Activated naive CD4-positive, alpha-beta T cell treated with anti-CD3 and anti-CD28 coated beads, Interleukin-2, amount 50 U/mL, for 24 hours (primary cell): ENCODE data around the gene UBP1.
"Not testable (repeated sequence)": the region's sequence is repeated elsewhere in the genome, so short reads cannot be mapped to it uniquely, and the experiment has no call there.

ENCODE experiments used
- H3K27ac Mint-ChIP-seq: one replicate; pipeline ENCODE4 v1.8.0; 2021; ENCODE audit warnings: mild to moderate bottlenecking, mixed read lengths
- H3K27me3 Mint-ChIP-seq: one replicate; pipeline ENCODE4 v1.8.0; 2021; ENCODE audit warnings: mixed read lengths
- H3K36me3 Mint-ChIP-seq: one replicate; pipeline ENCODE4 v1.8.0; 2021; ENCODE audit warnings: mixed read lengths
- H3K4me1 Mint-ChIP-seq: one replicate; pipeline ENCODE4 v1.8.0; 2021; ENCODE audit warnings: mixed read lengths
- H3K4me3 Mint-ChIP-seq: one replicate; pipeline ENCODE4 v1.8.0; 2021; ENCODE audit warnings: mild to moderate bottlenecking, mixed read lengths
- H3K9me3 Mint-ChIP-seq: one replicate; pipeline ENCODE4 v1.8.0; 2021; ENCODE audit warnings: mixed read lengths

The UBP1 gene

GRCh38 chr3:33420966-33421365 is 19.2 kb downstream of the UBP1 start:
- Mint-ChIP-seq H3K9me3 (no peaks in the 10 kb centered on the region), H3K27ac (no peak overlapping the region)

GRCh38 chr3:33419948-33420347 is 20.3 kb downstream of the UBP1 start:
- no peaks in the 10 kb centered on the region for H3K27me3 Mint-ChIP-seq
- H3K4me1 Mint-ChIP-seq = peaks cover 22% of the 10 kb centered on the region
- H3K27ac Mint-ChIP-seq = no peak overlapping the region
- H3K9me3 Mint-ChIP-seq = no peaks in the 10 kb centered on the region
- H3K4me3 Mint-ChIP-seq = no peak overlapping the region
- H3K36me3 Mint-ChIP-seq = peaks cover 20% of the 10 kb centered on the region

More at GRCh38 chr3:33420966-33421365, 19.2 kb downstream of the UBP1 start:
- Mint-ChIP-seq H3K27me3 (no peaks in the 10 kb centered on the region), H3K4me1 (peaks cover 29% of the 10 kb centered on the region), H3K4me3 (no peak overlapping the region), H3K36me3 (peaks cover 20% of the 10 kb centered on the region)

DNA sequence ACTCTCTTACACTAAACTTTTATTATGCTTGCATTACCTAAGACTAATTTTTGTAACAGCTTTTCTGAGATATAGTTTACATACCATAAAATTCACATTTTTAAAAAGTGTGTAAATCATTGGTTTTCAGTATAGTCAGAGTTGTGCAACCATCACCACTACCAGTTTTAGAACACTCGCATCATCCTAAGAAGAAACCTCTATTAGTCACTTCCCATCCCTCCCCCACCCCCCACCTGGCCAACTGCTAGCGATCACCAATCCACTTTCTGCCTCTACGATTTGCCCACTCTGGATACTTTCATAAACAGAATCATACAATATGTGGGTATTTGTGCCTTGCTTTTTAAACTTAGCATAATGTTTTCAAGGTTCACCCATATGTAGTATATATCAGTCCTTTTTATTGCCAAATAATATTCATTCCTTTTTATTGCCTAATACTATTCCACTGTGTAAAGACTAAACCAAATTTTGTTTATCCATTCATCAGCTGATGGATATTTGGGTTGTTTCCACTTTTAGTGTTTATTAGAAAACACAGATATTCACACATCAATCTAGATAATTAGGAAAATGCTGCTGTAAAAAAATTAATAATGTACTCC is 23.0 kb downstream of the UBP1 start:
- Mint-ChIP-seq H3K4me1 (peaks cover 19% of the 10 kb centered on the region), H3K27ac (peak overlapping the region; percentile 57), H3K27me3 (no peaks in the 10 kb centered on the region), H3K9me3 (no peaks in the 10 kb centered on the region), H3K4me3 (no peak overlapping the region), H3K36me3 (peaks cover 28% of the 10 kb centered on the region)

- not testable (repeated sequence) for H3K4me3 Mint-ChIP-seq, H3K27ac Mint-ChIP-seq, H3K4me1 Mint-ChIP-seq, H3K27me3 Mint-ChIP-seq, H3K9me3 Mint-ChIP-seq
- H3K36me3 Mint-ChIP-seq = peaks cover 24% of the 10 kb centered on the region
These were observed 29.4 kb downstream of the UBP1 start for GRCh38 chr3:33410816-33411215.

DNA sequence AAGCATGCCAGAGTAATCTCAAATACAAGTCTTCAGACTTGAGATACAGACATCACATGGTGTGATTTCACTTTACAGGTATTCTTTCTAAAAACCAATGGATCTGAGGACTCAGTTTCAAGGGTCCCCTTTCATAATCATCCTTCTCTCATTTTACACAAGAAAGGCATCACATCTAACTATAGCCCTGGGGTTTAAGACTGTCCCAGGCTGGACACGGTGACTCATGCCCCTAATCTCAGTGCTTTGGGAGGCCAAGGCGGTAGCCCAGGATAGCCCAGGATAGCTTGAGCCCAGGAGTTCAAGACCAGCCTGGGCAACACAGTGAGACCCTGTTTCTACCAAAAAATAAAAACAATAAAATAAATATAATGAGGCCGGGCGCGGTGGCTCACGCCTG is 36.4 kb downstream of the UBP1 start:
- Mint-ChIP-seq H3K4me3 (no peak overlapping the region), H3K27ac (no peak overlapping the region), H3K36me3 (peaks cover 14% of the 10 kb centered on the region), H3K4me1 (no peaks in the 10 kb centered on the region), H3K27me3 (no peaks in the 10 kb centered on the region), H3K9me3 (no peaks in the 10 kb centered on the region)

GRCh38 chr3:33402936-33403335 is 37.3 kb downstream of the UBP1 start:
- Mint-ChIP-seq H3K4me1 (no peaks in the 10 kb centered on the region), H3K27ac (no peak overlapping the region), H3K27me3 (no peaks in the 10 kb centered on the region), H3K36me3 (peaks cover 16% of the 10 kb centered on the region), H3K9me3 (no peaks in the 10 kb centered on the region), H3K4me3 (no peak overlapping the region)

- H3K27ac Mint-ChIP-seq = no peak overlapping the region
- no peaks in the 10 kb centered on the region for H3K9me3 Mint-ChIP-seq
These were observed 38.4 kb downstream of the UBP1 start for GRCh38 chr3:33401781-33402180.

GRCh38 chr3:33398410-33398809 is 41.8 kb downstream of the UBP1 start:
- no peaks in the 10 kb centered on the region for H3K4me1 Mint-ChIP-seq
- peaks cover 17% of the 10 kb centered on the region for H3K36me3 Mint-ChIP-seq
- H3K27ac Mint-ChIP-seq = no peak overlapping the region
- H3K9me3 Mint-ChIP-seq = no peaks in the 10 kb centered on the region
- H3K27me3 Mint-ChIP-seq = no peaks in the 10 kb centered on the region
- H3K4me3 Mint-ChIP-seq = no peak overlapping the region

More at GRCh38 chr3:33401781-33402180, 38.4 kb downstream of the UBP1 start:
- Mint-ChIP-seq H3K36me3 (peaks cover 18% of the 10 kb centered on the region), H3K4me3 (no peak overlapping the region), H3K4me1 (no peaks in the 10 kb centered on the region), H3K27me3 (no peaks in the 10 kb centered on the region)

DNA sequence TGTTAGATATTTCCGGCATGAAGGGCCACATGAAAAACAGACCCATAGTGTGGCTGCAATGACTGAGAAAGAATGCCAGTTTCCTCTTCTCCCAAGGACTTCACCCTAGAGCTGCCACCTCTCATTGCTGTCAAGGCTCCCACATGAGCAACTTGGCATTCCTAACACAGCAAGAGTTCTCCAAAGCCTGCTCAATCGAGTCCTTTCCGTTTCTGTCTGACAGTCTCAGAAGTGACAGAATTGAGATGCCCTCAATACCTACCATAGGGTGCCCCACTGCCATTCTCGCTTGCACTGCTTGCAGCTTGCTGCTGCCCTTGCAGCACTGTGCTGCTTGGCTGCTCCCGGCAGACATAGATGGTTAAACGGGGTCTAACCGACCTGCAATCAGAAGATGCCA is 44.3 kb downstream of the UBP1 start:
- H3K4me3 Mint-ChIP-seq = no peak overlapping the region
- H3K9me3 Mint-ChIP-seq = no peaks in the 10 kb centered on the region
- H3K36me3 Mint-ChIP-seq = peaks cover 20% of the 10 kb centered on the region
- no peaks in the 10 kb centered on the region for H3K27me3 Mint-ChIP-seq
- H3K27ac Mint-ChIP-seq = no peak overlapping the region
- no peaks in the 10 kb centered on the region for H3K4me1 Mint-ChIP-seq

DNA sequence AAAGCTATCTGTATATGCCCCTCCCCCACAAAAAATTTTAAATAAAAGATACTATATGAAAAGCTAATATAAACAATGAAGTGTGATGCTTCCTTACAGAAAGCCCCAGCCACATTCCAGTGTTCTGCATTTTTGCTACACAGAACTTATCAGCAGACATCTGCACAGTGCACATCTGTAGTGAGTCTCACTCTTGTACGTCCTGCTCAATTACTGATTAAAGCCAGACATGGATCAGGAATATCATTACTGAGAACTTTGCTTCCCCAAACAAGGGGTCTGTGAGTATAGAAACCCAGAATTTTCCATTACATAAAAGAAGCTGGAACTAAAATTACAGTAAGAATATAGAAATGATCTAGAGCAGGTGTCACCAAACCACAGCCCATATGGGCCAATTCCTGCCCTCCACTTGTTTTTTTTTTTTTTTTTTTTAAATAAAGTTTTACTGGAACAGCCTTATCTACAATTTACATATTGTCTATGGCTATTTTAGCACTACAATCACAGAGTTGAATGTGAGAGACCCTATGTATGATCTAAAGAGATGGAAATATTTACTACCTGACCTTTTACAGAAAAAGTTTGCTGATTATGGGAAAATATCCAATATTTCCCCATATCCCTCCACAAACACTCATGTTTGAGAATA is 45.7 kb downstream of the UBP1 start:
- Mint-ChIP-seq H3K27ac (no peak overlapping the region), H3K27me3 (no peaks in the 10 kb centered on the region), H3K4me3 (no peak overlapping the region), H3K36me3 (peaks cover 19% of the 10 kb centered on the region), H3K4me1 (no peaks in the 10 kb centered on the region), H3K9me3 (no peaks in the 10 kb centered on the region)

GRCh38 chr3:33392703-33393125 is 47.5 kb downstream of the UBP1 start:
- no peak overlapping the region for H3K27ac Mint-ChIP-seq
- no peaks in the 10 kb centered on the region for H3K9me3 Mint-ChIP-seq
- no peaks in the 10 kb centered on the region for H3K27me3 Mint-ChIP-seq
- no peaks in the 10 kb centered on the region for H3K4me1 Mint-ChIP-seq
- H3K36me3 Mint-ChIP-seq = peaks cover 20% of the 10 kb centered on the region
- H3K4me3 Mint-ChIP-seq = no peak overlapping the region

- H3K27me3 Mint-ChIP-seq = no peaks in the 10 kb centered on the region
- H3K27ac Mint-ChIP-seq = no peak overlapping the region
- H3K4me3 Mint-ChIP-seq = no peak overlapping the region
- no peaks in the 10 kb centered on the region for H3K9me3 Mint-ChIP-seq
- no peaks in the 10 kb centered on the region for H3K4me1 Mint-ChIP-seq
- peaks cover 18% of the 10 kb centered on the region for H3K36me3 Mint-ChIP-seq
These were observed 48.1 kb downstream of the UBP1 start for GRCh38 chr3:33392144-33392543.

- H3K9me3 Mint-ChIP-seq = no peaks in the 10 kb centered on the region
- peaks cover 4% of the 10 kb centered on the region for H3K4me1 Mint-ChIP-seq
- H3K4me3 Mint-ChIP-seq = no peak overlapping the region
- H3K27me3 Mint-ChIP-seq = no peaks in the 10 kb centered on the region
- peaks cover 16% of the 10 kb centered on the region for H3K36me3 Mint-ChIP-seq
- peak overlapping the region; percentile 63 for H3K27ac Mint-ChIP-seq
These were observed 48.8 kb downstream of the UBP1 start for GRCh38 chr3:33391255-33391995.

GRCh38 chr3:33389908-33390307 is 50.3 kb downstream of the UBP1 start:
- H3K27me3 Mint-ChIP-seq = no peaks in the 10 kb centered on the region
- peaks cover 16% of the 10 kb centered on the region for H3K36me3 Mint-ChIP-seq
- H3K27ac Mint-ChIP-seq = no peak overlapping the region
- no peaks in the 10 kb centered on the region for H3K9me3 Mint-ChIP-seq
- H3K4me1 Mint-ChIP-seq = peaks cover 4% of the 10 kb centered on the region
- no peak overlapping the region for H3K4me3 Mint-ChIP-seq

DNA sequence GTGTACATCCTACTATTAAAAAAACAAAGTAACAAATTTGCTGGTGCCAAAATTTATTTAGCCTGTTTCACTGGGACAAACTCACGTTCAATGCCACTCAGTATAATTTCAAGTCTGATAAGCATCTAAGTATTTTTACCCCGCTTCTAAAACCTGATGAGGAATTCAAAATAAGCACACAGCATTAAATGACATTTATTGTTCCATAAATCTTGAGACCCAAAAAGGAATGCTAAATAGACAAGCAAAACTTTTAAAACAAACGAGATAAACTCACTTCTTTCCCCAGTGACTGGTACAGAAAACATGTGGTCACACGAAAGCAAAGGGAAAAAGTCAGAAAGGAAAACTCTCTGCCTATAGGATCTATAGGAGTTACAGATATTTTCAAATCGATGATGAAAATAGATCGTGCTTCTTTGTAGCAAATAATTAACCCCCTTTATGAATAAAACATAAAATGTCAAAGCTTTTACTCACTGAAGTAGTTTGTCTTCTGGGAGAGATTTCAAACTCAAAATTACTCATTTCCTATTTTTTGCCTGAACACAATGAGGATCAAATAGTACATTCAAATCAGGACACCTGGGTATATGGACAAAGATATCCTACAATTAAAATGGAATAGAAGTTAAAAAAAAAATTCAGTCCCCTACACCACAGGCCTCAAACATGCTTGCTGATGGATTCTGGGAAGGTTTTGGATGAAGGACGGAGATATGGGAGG is 51.7 kb downstream of the UBP1 start:
- H3K27me3 Mint-ChIP-seq = no peaks in the 10 kb centered on the region
- no peak overlapping the region for H3K4me3 Mint-ChIP-seq
- H3K36me3 Mint-ChIP-seq = peaks cover 16% of the 10 kb centered on the region
- H3K4me1 Mint-ChIP-seq = peaks cover 4% of the 10 kb centered on the region
- H3K9me3 Mint-ChIP-seq = no peaks in the 10 kb centered on the region
- H3K27ac Mint-ChIP-seq = peak overlapping the region; percentile 41

DNA sequence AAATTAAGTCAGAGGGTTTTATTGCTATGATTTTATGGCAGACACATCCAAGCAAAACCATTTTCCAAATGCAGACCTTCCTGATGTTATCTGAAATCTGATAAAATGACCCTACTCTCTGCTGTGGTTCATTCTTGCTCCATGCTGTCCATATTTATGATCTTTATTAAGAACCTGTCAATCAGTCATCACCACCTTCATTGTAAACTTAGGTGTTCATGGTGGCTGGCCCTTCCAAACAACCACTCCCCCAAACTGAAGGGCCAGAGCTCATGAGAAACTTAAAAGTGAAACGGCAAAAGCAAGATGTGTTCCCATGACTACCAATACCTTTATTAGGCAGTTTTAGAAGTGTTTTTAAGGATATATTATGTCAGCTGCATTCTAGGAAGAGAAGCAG is 53.6 kb downstream of the UBP1 start:
- Mint-ChIP-seq H3K4me1 (peaks cover 4% of the 10 kb centered on the region), H3K9me3 (no peaks in the 10 kb centered on the region), H3K27ac (no peak overlapping the region), H3K36me3 (peaks cover 12% of the 10 kb centered on the region), H3K4me3 (no peak overlapping the region), H3K27me3 (no peaks in the 10 kb centered on the region)
